HepG2 (cell line): Measurements from ENCODE around the gene USB1. TPM values are rescaled to one million over a fixed set of nuclear protein-coding genes. Genes with fewer than 3 reads are reported as not detected.

Experiments used
- ARNTL ChIP-seq: sonication (generic); formaldehyde crosslinking; IDR thresholded peaks from 2 replicates; pipeline ENCODE4 v1.4.0; 2020; ENCODE audit warnings: mild to moderate bottlenecking, missing genetic modification reagents
- ATF7 ChIP-seq, 2 experiments: fragments of 450-650 bp in 1 of 2; sonication (generic) in 1 of 2; formaldehyde crosslinking in 1 of 2; IDR thresholded peaks; 2 replicates each; pipeline versions ENCODE4 v1.4.0 to v1.6.1; 2016 to 2020; ENCODE audit warnings: antibody characterized with exemption in 1 of 2, mild to moderate bottlenecking in 1 of 2, missing genetic modification reagents in 1 of 2
- BHLHE40 ChIP-seq: IDR thresholded peaks from 2 replicates; pipeline ENCODE4 v1.6.1; 2011; ENCODE audit warnings: low read length, improper control_type of control experiment
- ETV5 ChIP-seq: IDR thresholded peaks from 2 replicates; pipeline ENCODE4 v1.6.1; 2018; ENCODE audit warnings: missing biosample characterization, missing genetic modification reagents, inconsistent platforms, borderline replicate concordance
- PHF20 ChIP-seq: sonication (generic); formaldehyde crosslinking; IDR thresholded peaks from 2 replicates; pipeline ENCODE4 v1.5.0; 2020; ENCODE audit warnings: mild to moderate bottlenecking, missing genetic modification reagents
- SPEN ChIP-seq: sonication (generic); formaldehyde crosslinking; IDR thresholded peaks from 2 replicates; pipeline ENCODE4 v1.5.1; 2020; ENCODE audit warnings: low read depth, mild to moderate bottlenecking, missing genetic modification reagents
- SUZ12 ChIP-seq: fragments of 150-350 bp; IDR thresholded peaks from 2 replicates; pipeline ENCODE4 v1.6.1; 2014; ENCODE audit warnings: low read depth, low read length
- ZNF24 ChIP-seq: fragments of 450-650 bp; IDR thresholded peaks from 2 replicates; pipeline ENCODE4 v1.6.1; 2017; ENCODE audit warnings: antibody characterized with exemption, mild to moderate bottlenecking
- ZNF296 ChIP-seq: sonication (generic); formaldehyde crosslinking; conservative IDR thresholded peaks from 2 replicates; pipeline ENCODE4 v1.5.0; 2020; ENCODE audit warnings: mild to moderate bottlenecking, missing genetic modification reagents
- ZNF383 ChIP-seq: sonication (generic); formaldehyde crosslinking; IDR thresholded peaks from 2 replicates; pipeline ENCODE4 v1.4.0; 2020; ENCODE audit warnings: missing genetic modification reagents, mild to moderate bottlenecking, borderline replicate concordance
- ZNF672 ChIP-seq: sonication (generic); formaldehyde crosslinking; IDR thresholded peaks from 2 replicates; pipeline ENCODE4 v1.8.1; 2022; ENCODE audit warnings: missing genetic modification reagents
- polyA plus RNA-seq, 8 experiments: library from polyadenylated mRNA; depleted of rRNA in 3 of 8; stranded (reverse) in 7 of 8; unstranded in 1 of 8; fragments of >200 nt; fragmentation: Illumina TruSeq in 4 of 8; extraction: Trizol in 4 of 8; gene quantifications; 2 replicates each; pipeline versions ENCODE4 v1.2.1 to v1.2.3, GENCODE V29; 2011 to 2016; ENCODE audit warnings: low read depth in 4 of 8, missing spikeins in 1 of 8, mixed read lengths in 1 of 8; ENCODE audit not compliant: insufficient read depth in 1 of 8
- total RNA-seq, 5 experiments: library from RNA; depleted of rRNA; stranded (reverse); fragments of >200 nt; fragmentation: Illumina TruSeq; extraction: Trizol; gene quantifications; 2 replicates each; pipeline ENCODE4 v1.2.3, GENCODE V29; 2016; ENCODE audit warnings: low read depth in 1 of 5
- TF ChIP-seq, protein P1 (sequence below): sonication (generic); formaldehyde crosslinking; IDR thresholded peaks from 2 replicates; pipeline ENCODE4 v1.5.0; 2020; ENCODE audit warnings: mild to moderate bottlenecking, missing genetic modification reagents
- TF ChIP-seq, protein P2 (sequence below): sonication (generic); formaldehyde crosslinking; IDR thresholded peaks from one replicate; pipeline ENCODE4 v1.5.1; 2020; ENCODE audit warnings: mild to moderate bottlenecking, missing genetic modification reagents; ENCODE audit errors: not compliant biosample characterization
- TF ChIP-seq, protein P3 (sequence below): sonication (generic); formaldehyde crosslinking; IDR thresholded peaks from 2 replicates; pipeline ENCODE4 v1.5.0; 2020; ENCODE audit warnings: missing genetic modification reagents
- TF ChIP-seq, protein P4 (sequence below): sonication (generic); formaldehyde crosslinking; IDR thresholded peaks from 2 replicates; pipeline ENCODE4 v1.9.0; 2022; ENCODE audit warnings: low read depth, missing genetic modification reagents

Gene USB1
- total and polyA plus RNA-seq, 2 of the 13 experiments (the other 11 are each of a cell fraction or from before 2014, with no cell fraction given), result 16.7 to 65.4 TPM

DNA sequence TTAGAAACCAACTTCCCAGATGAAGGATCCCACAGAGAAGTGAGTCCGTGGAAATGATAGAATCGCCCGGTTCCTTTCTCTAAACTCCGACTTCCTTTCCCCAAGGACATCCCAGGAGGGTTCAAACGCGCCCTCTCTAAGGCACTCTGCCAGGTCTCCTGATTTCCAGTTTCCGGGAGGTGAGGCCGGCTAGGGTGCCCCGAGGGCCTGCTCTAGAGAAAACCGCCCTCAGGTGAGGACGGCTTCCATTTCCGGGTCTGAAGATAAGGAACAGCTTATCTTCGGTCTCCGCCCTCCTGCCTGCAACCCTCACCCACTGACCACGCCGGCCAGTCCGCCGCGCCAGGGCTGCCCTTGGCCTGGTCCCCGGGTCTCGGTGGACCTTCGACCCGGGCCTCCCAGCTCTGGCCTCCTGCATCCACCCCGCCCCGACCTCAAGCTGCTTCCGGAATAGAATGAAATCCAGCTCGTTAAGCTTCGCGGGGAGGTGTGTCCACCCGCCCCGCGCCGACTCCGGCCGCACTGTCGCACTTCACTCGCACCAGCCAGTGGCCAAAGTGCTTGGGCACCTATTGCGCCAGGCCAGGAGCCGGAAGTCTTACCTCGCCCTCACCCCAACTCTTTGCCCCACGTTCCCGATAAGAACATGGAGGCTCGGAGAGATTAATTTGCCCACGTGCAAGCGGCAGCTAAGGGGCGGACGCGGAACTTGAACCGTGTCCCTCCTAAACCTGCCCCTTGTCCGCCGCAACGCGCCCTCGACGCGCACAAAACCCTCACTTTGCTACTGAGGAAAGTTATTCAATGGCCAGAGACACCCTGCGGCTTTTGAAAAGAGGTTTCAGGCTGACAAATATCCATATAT lies 23.5 kb downstream of the USB1 start (continued):
- no peak for TF ChIP-seq BHLHE40
- TF ChIP-seq, protein P1, sequence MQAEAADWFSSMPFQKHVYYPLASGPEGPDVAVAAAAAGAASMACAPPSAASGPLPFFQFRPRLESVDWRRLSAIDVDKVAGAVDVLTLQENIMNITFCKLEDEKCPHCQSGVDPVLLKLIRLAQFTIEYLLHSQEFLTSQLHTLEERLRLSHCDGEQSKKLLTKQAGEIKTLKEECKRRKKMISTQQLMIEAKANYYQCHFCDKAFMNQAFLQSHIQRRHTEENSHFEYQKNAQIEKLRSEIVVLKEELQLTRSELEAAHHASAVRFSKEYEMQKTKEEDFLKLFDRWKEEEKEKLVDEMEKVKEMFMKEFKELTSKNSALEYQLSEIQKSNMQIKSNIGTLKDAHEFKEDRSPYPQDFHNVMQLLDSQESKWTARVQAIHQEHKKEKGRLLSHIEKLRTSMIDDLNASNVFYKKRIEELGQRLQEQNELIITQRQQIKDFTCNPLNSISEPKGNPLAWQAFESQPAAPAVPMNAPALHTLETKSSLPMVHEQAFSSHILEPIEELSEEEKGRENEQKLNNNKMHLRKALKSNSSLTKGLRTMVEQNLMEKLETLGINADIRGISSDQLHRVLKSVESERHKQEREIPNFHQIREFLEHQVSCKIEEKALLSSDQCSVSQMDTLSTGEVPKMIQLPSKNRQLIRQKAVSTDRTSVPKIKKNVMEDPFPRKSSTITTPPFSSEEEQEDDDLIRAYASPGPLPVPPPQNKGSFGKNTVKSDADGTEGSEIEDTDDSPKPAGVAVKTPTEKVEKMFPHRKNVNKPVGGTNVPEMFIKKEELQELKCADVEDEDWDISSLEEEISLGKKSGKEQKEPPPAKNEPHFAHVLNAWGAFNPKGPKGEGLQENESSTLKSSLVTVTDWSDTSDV (CRISPR knock-in tag), result no peak
- TF ChIP-seq ARNTL (CRISPR knock-in tag), result peak; percentile 75
- peak; percentile 75 for TF ChIP-seq PHF20 (CRISPR knock-in tag)
- peak; percentile 94 for TF ChIP-seq ETV5
- TF ChIP-seq SUZ12, result no peak
- TF ChIP-seq, protein P2, sequence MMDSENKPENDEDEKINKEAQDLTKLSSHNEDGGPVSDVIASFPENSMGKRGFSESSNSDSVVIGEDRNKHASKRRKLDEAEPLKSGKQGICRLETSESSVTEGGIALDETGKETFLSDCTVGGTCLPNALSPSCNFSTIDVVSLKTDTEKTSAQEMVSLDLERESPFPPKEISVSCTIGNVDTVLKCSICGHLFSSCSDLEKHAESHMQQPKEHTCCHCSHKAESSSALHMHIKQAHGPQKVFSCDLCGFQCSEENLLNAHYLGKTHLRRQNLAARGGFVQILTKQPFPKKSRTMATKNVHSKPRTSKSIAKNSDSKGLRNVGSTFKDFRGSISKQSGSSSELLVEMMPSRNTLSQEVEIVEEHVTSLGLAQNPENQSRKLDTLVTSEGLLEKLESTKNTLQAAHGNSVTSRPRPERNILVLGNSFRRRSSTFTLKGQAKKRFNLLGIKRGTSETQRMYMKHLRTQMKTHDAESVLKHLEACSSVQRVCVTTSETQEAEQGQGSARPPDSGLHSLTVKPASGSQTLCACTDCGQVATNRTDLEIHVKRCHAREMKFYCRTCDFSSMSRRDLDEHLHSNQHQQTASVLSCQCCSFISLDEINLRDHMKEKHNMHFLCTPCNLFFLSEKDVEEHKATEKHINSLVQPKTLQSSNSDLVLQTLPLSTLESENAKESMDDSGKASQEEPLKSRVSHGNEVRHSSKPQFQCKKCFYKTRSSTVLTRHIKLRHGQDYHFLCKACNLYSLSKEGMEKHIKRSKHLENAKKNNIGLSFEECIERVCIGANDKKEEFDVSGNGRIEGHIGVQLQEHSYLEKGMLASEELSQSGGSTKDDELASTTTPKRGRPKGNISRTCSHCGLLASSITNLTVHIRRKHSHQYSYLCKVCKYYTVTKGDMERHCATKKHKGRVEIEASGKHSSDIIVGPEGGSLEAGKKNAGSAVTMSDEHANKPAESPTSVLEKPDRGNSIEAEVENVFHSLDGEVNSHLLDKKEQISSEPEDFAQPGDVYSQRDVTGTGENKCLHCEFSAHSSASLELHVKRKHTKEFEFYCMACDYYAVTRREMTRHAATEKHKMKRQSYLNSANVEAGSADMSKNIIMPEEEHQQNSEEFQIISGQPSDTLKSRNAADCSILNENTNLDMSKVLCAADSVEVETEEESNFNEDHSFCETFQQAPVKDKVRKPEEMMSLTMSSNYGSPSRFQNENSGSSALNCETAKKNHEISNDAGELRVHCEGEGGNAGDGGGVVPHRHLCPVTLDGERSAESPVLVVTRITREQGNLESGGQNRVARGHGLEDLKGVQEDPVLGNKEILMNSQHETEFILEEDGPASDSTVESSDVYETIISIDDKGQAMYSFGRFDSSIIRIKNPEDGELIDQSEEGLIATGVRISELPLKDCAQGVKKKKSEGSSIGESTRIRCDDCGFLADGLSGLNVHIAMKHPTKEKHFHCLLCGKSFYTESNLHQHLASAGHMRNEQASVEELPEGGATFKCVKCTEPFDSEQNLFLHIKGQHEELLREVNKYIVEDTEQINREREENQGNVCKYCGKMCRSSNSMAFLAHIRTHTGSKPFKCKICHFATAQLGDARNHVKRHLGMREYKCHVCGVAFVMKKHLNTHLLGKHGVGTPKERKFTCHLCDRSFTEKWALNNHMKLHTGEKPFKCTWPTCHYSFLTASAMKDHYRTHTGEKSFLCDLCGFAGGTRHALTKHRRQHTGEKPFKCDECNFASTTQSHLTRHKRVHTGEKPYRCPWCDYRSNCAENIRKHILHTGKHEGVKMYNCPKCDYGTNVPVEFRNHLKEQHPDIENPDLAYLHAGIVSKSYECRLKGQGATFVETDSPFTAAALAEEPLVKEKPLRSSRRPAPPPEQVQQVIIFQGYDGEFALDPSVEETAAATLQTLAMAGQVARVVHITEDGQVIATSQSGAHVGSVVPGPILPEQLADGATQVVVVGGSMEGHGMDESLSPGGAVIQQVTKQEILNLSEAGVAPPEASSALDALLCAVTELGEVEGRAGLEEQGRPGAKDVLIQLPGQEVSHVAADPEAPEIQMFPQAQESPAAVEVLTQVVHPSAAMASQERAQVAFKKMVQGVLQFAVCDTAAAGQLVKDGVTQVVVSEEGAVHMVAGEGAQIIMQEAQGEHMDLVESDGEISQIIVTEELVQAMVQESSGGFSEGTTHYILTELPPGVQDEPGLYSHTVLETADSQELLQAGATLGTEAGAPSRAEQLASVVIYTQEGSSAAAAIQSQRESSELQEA, result peak; percentile 75
- no peak for TF ChIP-seq ZNF24
- TF ChIP-seq, protein P3, sequence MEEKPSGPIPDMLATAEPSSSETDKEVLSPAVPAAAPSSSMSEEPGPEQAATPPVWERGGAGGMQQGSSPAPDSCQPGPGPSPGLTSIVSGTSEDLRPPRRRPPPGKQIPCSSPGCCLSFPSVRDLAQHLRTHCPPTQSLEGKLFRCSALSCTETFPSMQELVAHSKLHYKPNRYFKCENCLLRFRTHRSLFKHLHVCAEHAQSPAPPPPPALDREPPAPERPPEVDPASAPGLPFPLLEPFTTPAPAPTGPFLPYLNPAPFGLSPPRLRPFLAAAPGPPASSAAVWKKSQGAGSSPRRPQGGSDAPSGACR, result peak; percentile 92; the same call in 1 of the 2 replicates
- no peak for TF ChIP-seq ZNF383
- no peak for TF ChIP-seq ATF7 (IDR thresholded peaks at IDR 0.05)
- no peak; the same call in 1 of the 2 replicates for TF ChIP-seq ATF7 (CRISPR knock-in tag; IDR thresholded peaks at IDR 0.05)
- peak; percentile 85 for TF ChIP-seq SPEN (CRISPR knock-in tag)
- TF ChIP-seq, protein P4, sequence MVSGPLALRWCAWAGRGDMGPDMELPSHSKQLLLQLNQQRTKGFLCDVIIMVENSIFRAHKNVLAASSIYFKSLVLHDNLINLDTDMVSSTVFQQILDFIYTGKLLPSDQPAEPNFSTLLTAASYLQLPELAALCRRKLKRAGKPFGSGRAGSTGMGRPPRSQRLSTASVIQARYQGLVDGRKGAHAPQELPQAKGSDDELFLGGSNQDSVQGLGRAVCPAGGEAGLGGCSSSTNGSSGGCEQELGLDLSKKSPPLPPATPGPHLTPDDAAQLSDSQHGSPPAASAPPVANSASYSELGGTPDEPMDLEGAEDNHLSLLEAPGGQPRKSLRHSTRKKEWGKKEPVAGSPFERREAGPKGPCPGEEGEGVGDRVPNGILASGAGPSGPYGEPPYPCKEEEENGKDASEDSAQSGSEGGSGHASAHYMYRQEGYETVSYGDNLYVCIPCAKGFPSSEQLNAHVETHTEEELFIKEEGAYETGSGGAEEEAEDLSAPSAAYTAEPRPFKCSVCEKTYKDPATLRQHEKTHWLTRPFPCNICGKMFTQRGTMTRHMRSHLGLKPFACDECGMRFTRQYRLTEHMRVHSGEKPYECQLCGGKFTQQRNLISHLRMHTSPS, result peak; percentile 93
- peak; percentile 99 for TF ChIP-seq ZNF296 (CRISPR knock-in tag)
- no peak for TF ChIP-seq ZNF672 (CRISPR knock-in tag)
